Thymus (tissue), 14 donors: ENCODE results near the gene FOXK2. TPM values are rescaled to one million over a fixed set of nuclear protein-coding genes. Genes with fewer than 3 reads are reported as not detected.

Experiments
- DNase-seq, 9 donors: peaks; one replicate each; pipeline ENCODE4 v3.0.0-alpha.2; 2013; ENCODE audit warnings: low spot score in 9 of 9, low read depth in 6 of 9, missing footprints in 1 of 9
- H3K27ac ChIP-seq, 2 donors: one replicate each; pipeline ENCODE4 v1.5.1; 2013; ENCODE audit warnings: control low read depth in 1 of 2, low read depth in 1 of 2, low read length in 1 of 2, mild to moderate bottlenecking in 1 of 2, moderate library complexity in 1 of 2
- H3K27me3 ChIP-seq, 2 donors: one replicate each; pipeline ENCODE4 v1.5.1; 2013; ENCODE audit warnings: low read length in 1 of 2; ENCODE audit not compliant: control insufficient read depth in 2 of 2, insufficient read depth in 1 of 2
- H3K36me3 ChIP-seq, 2 donors: one replicate each; pipeline ENCODE4 v1.5.1; 2013; ENCODE audit warnings: low read length in 1 of 2, mild to moderate bottlenecking in 1 of 2, moderate library complexity in 1 of 2; ENCODE audit not compliant: control insufficient read depth in 2 of 2, insufficient read depth in 2 of 2
- H3K4me1 ChIP-seq, 2 donors: one replicate each; pipeline ENCODE4 v1.5.1; 2013; ENCODE audit warnings: low read length in 2 of 2; ENCODE audit not compliant: control insufficient read depth in 2 of 2, insufficient read depth in 2 of 2
- H3K4me3 ChIP-seq, 2 donors: one replicate each; pipeline ENCODE4 v1.5.1; 2013; ENCODE audit warnings: low read length in 2 of 2, control low read depth in 1 of 2, mild to moderate bottlenecking in 1 of 2
- H3K9me3 ChIP-seq, 2 donors: one replicate each; pipeline ENCODE4 v1.5.1; 2013; ENCODE audit warnings: low read length in 1 of 2, mild to moderate bottlenecking in 1 of 2; ENCODE audit not compliant: control insufficient read depth in 2 of 2, insufficient read depth in 1 of 2
- WGBS: extraction: QIAGEN DNeasy Blood & Tissue Kit; methylation state at CpG from one replicate; pipeline ENCODE4 v1.1.7; 2013; 5-methylcytosine and 5-hydroxymethylcytosine counted together
- long read RNA-seq, 10 donors: transcript quantifications; one replicate each; lab custom pipeline, GENCODE V29; 2026
- polyA plus RNA-seq: library from polyadenylated mRNA; stranded (reverse); fragments of 200-250 nt; gene quantifications from one replicate; pipeline ENCODE4 v1.2.3, GENCODE V29; 2013
- total RNA-seq: library from RNA; stranded (reverse); fragments of 120-200 nt; gene quantifications from one replicate; pipeline ENCODE4 v1.2.4, GENCODE V29; 2013
- donor health status: healthy.

The FOXK2 gene
- total RNA-seq (30.9 TPM), polyA plus RNA-seq (31.1 TPM)
- long read RNA-seq, donor 1, full-length matches to known transcripts: 2 of 2 reads
- long read RNA-seq, donor 1, partial matches to known transcripts: 0 of 2 reads
- long read RNA-seq, donor 1, other reads (novel, unspliced or antisense): 0 of 2 reads
- long read RNA-seq, donor 2, full-length matches to known transcripts: 22 of 30 reads
- long read RNA-seq, donor 2, partial matches to known transcripts: 8 of 30 reads
- long read RNA-seq, donor 2, other reads (novel, unspliced or antisense): 0 of 30 reads
- long read RNA-seq, donor 3, full-length matches to known transcripts: 13 of 21 reads
- long read RNA-seq, donor 3, partial matches to known transcripts: 8 of 21 reads
- long read RNA-seq, donor 3, other reads (novel, unspliced or antisense): 0 of 21 reads
- long read RNA-seq, donor 4, full-length matches to known transcripts: 6 of 27 reads
- long read RNA-seq, donor 4, partial matches to known transcripts: 14 of 27 reads
- long read RNA-seq, donor 4, other reads (novel, unspliced or antisense): 7 of 27 reads
- long read RNA-seq, donor 5, full-length matches to known transcripts: 12 of 62 reads
- long read RNA-seq, donor 5, partial matches to known transcripts: 22 of 62 reads
- long read RNA-seq, donor 5, other reads (novel, unspliced or antisense): 28 of 62 reads
- long read RNA-seq, donor 6, full-length matches to known transcripts: 13 of 13 reads
- long read RNA-seq, donor 6, partial matches to known transcripts: 0 of 13 reads
- long read RNA-seq, donor 6, other reads (novel, unspliced or antisense): 0 of 13 reads
- long read RNA-seq, donor 7, full-length matches to known transcripts: 11 of 19 reads
- long read RNA-seq, donor 7, partial matches to known transcripts: 8 of 19 reads
- long read RNA-seq, donor 7, other reads (novel, unspliced or antisense): 0 of 19 reads
- long read RNA-seq, donor 8, full-length matches to known transcripts: 5 of 16 reads
- long read RNA-seq, donor 8, partial matches to known transcripts: 11 of 16 reads
- long read RNA-seq, donor 8, other reads (novel, unspliced or antisense): 0 of 16 reads
- long read RNA-seq, donor 9, full-length matches to known transcripts: 10 of 16 reads
- long read RNA-seq, donor 9, partial matches to known transcripts: 6 of 16 reads
- long read RNA-seq, donor 9, other reads (novel, unspliced or antisense): 0 of 16 reads
- long read RNA-seq, donor 10, full-length matches to known transcripts: 9 of 25 reads
- long read RNA-seq, donor 10, partial matches to known transcripts: 9 of 25 reads
- long read RNA-seq, donor 10, other reads (novel, unspliced or antisense): 7 of 25 reads

- DNase-seq: peak; percentile 69 to 96 (median 90)
- 3% methylated on average over 114 of the region's 114 CpGs for WGBS
- Histone ChIP-seq H3K27ac (peak within 1 kb of the TSS; percentile 68 to 91), H3K27me3 (no peaks in the 10 kb centered on the region), H3K9me3 (no peaks in the 10 kb centered on the region), H3K36me3 (peaks cover 0 to 7% of the 10 kb centered on the region in 2 donors), H3K4me3 (peak within 1 kb of the TSS; percentile 63 to 94), H3K4me1 (peaks cover 7 to 18% of the 10 kb centered on the region in 2 donors)
Measured at GRCh38 chr17:82518826-82519810, at the start of gene FOXK2. Gene FOXK2, plus strand, starts transcription at chr17:82519732. Its CDS starts 157 bp downstream, at chr17:82519889.

- DNase-seq: no peak
- Histone ChIP-seq H3K4me1 (no peaks in the 10 kb centered on the region), H3K27me3 (no peaks in the 10 kb centered on the region), H3K27ac (no peak overlapping the region), H3K36me3 (peaks cover 73 to 85% of the 10 kb centered on the region in 2 donors), H3K9me3 (no peaks in the 10 kb centered on the region), H3K4me3 (no peak overlapping the region)
- WGBS: 98% methylated on average over 7 of the region's 7 CpGs
Measured at GRCh38 chr17:82470065-82470464, 49.5 kb upstream of the FOXK2 start.

- Histone ChIP-seq H3K9me3 (no peaks in the 10 kb centered on the region), H3K27me3 (no peaks in the 10 kb centered on the region), H3K4me3 (no peak overlapping the region), H3K27ac (no peak overlapping the region), H3K36me3 (peaks cover 79 to 80% of the 10 kb centered on the region in 2 donors), H3K4me1 (peaks cover 0 to 12% of the 10 kb centered on the region in 2 donors)
- no peak for DNase-seq
- 97% methylated on average over 11 of the region's 11 CpGs for WGBS
Measured at GRCh38 chr17:82474223-82475010, 45.1 kb upstream of the FOXK2 start.

- Histone ChIP-seq H3K27ac (no peak overlapping the region), H3K36me3 (peaks cover 81% of the 10 kb centered on the region in 2 donors), H3K4me1 (peaks cover 0 to 12% of the 10 kb centered on the region in 2 donors), H3K4me3 (no peak overlapping the region), H3K27me3 (no peaks in the 10 kb centered on the region), H3K9me3 (no peaks in the 10 kb centered on the region)
- WGBS: 94% methylated on average over 8 of the region's 8 CpGs
- no peak for DNase-seq
Measured at GRCh38 chr17:82475458-82475857, 44.1 kb upstream of the FOXK2 start.

- peaks cover 89 to 92% of the 10 kb centered on the region in 2 donors for H3K36me3 ChIP-seq
- no peaks in the 10 kb centered on the region for H3K9me3 ChIP-seq
- DNase-seq: no peak
- peaks cover 0 to 12% of the 10 kb centered on the region in 2 donors for H3K4me1 ChIP-seq
- 59% methylated on average over 8 of the region's 8 CpGs for WGBS
- no peak overlapping the region for H3K4me3 ChIP-seq
- no peaks in the 10 kb centered on the region for H3K27me3 ChIP-seq
- H3K27ac ChIP-seq: no peak overlapping the region
Measured at GRCh38 chr17:82477934-82478333, 41.6 kb upstream of the FOXK2 start.

GRCh38 chr17:82479602-82480001 lies 39.9 kb upstream of the FOXK2 start:
- Histone ChIP-seq H3K9me3 (no peaks in the 10 kb centered on the region), H3K4me3 (no peak overlapping the region), H3K36me3 (peaks cover 93 to 97% of the 10 kb centered on the region in 2 donors), H3K27me3 (no peaks in the 10 kb centered on the region), H3K27ac (no peak overlapping the region), H3K4me1 (peaks cover 0 to 12% of the 10 kb centered on the region in 2 donors)
- 94% methylated on average over 5 of the region's 5 CpGs for WGBS
- no peak for DNase-seq

- H3K36me3 ChIP-seq: peaks cover 92 to 96% of the 10 kb centered on the region in 2 donors
- no peak overlapping the region for H3K27ac ChIP-seq
- no peaks in the 10 kb centered on the region for H3K27me3 ChIP-seq
- H3K9me3 ChIP-seq: no peaks in the 10 kb centered on the region
- no peak for DNase-seq
- 90% methylated on average over 9 of the region's 9 CpGs for WGBS
- no peak overlapping the region for H3K4me3 ChIP-seq
- peaks cover 0 to 12% of the 10 kb centered on the region in 2 donors for H3K4me1 ChIP-seq
Measured at GRCh38 chr17:82480318-82480717, 39.2 kb upstream of the FOXK2 start.
